NCI-H748 (cell line): ENCODE data around the gene MEX3A.
A peak's percentile ranks its signal among the peaks of the same experiment; 100 is the strongest.
"Not testable (repeated sequence)": the region's sequence is repeated elsewhere in the genome, so short reads cannot be mapped to it uniquely, and the experiment has no call there.

ENCODE experiments used
- DNase-seq: peaks from one replicate; lab custom pipeline; 2025; ENCODE audit not compliant: unreplicated experiment; lab: John Stamatoyannopoulos, UW

The MEX3A gene

GRCh38 chr1:156080241-156080862 is 1.9 kb downstream of the MEX3A start:
- no peak for DNase-seq

- DNase-seq = no peak
Observed at GRCh38 chr1:156079762-156080161, 2.5 kb downstream of the MEX3A start.

GRCh38 chr1:156078728-156079127 is 3.5 kb downstream of the MEX3A start:
- no peak for DNase-seq

- no peak for DNase-seq
Observed at GRCh38 chr1:156077430-156077760, 4.9 kb downstream of the MEX3A start.

- DNase-seq = no peak
Observed at GRCh38 chr1:156076609-156077429, 5.4 kb downstream of the MEX3A start.

GRCh38 chr1:156075775-156076204 is 6.5 kb downstream of the MEX3A start:
- no peak for DNase-seq

- DNase-seq = no peak
Observed at GRCh38 chr1:156075162-156075561, 7.1 kb downstream of the MEX3A start.

DNA sequence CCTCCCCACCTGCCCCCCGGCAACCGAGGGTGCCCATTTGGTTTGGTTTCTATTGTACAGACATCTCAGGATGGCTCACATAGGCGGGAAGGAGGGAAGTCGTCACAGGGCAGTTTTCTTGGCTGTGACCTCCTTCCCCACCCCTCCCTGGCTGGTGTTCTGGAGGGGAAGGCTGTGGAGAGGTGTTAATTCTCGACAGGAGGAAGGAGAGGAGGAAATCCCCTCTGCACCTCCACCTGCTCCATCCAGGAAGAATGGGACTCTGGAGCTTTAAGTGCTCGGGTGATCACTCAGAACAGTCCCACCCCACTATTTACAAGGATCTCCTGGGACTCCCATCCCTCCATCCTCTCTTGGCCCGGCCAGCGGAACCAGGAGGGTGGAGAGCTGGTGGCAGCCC is 7.6 kb downstream of the MEX3A start:
- no peak for DNase-seq

GRCh38 chr1:156073740-156074139 is 8.5 kb downstream of the MEX3A start:
- no peak for DNase-seq

DNA sequence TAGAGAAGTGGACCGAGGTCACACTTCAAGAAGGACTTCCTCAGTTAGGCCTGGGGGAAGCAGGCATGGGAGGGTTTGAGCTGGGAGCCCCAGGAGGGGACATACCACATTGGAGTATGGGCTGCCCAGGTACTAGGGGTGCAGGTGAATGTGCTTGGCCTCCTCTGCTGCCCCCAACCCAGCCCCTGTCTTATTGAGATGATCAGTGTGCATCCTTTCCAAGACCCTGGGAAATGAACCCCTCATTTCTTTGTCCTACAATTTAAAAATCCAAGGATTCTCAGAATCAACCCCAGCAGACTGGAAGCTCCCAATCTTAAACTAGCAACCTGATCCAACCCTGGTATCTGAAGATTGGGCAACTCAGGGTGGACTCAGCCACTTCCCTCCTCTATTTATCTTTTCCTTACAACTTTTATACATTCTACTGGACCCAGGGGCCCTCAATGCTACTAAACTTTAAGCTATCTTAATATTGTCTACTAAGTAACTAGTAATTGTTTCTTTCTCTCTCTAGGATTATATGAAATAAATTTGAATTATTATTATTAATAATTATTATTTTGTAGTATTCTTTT is 9.1 kb downstream of the MEX3A start:
- no peak for DNase-seq

- DNase-seq = no peak
Observed at GRCh38 chr1:156072251-156072650, 10.0 kb downstream of the MEX3A start.

DNA sequence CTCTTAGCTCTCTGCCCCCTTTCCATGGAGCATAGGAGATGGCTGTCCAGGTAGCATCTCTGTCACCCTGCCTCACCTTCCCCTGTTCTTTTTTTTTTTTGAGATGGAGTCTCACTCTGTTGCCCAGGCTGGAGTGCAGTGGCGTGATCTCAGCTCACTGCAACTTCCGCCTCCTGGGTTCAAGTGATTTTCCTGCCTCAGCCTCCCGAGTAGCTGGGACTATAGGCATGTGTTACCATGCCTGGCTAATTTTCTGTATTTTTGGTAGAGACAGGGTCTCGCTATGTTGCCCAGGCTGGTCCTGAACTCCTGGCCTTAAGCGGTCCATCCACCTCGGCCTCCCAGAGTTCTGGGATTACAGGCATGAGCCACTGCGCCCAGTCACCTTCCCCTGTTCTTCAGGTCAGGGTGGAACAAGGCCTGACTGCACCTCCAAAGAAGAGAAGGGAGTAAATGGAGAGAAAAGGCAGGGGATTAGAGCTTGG is 10.9 kb downstream of the MEX3A start:
- not testable (repeated sequence) for DNase-seq

- DNase-seq = no peak
Observed at GRCh38 chr1:156070548-156070947, 11.7 kb downstream of the MEX3A start.

DNA sequence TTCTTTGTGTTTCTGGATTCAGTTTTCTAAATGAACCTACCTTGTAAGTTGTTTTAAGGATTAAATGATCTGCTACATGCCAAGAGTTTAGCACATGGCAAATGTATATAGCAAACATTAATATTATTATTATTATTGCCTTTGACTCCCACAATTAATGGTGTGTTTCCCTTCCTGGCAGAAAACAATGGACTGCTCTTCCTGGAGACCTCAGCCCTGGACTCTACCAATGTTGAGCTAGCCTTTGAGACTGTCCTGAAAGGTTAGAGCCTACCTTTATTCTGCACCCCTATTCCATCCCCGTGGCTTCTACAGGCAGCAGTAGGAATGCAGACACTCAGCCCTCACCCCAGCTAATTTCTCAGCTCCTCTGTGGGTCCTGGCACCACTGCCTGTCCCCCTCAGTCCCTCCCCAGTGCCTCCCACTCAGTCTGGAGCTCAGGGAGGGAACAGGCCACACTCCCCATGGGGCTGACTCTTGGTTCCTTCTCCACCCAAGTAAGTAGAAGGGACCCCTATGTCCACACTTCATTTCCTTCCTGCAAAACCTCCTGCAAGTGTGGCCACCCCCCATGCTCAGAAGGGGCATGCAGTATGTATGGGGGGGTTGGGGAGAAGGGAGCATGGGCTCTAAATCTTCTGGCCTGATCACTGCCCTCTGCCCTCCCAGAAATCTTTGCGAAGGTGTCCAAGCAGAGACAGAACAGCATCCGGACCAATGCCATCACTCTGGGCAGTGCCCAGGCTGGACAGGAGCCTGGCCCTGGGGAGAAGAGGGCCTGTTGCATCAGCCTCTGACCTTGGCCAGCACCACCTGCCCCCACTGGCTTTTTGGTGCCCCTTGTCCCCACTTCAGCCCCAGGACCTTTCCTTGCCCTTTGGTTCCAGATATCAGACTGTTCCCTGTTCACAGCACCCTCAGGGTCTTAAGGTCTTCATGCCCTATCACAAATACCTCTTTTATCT is 12.5 kb downstream of the MEX3A start:
- no peak for DNase-seq

DNA sequence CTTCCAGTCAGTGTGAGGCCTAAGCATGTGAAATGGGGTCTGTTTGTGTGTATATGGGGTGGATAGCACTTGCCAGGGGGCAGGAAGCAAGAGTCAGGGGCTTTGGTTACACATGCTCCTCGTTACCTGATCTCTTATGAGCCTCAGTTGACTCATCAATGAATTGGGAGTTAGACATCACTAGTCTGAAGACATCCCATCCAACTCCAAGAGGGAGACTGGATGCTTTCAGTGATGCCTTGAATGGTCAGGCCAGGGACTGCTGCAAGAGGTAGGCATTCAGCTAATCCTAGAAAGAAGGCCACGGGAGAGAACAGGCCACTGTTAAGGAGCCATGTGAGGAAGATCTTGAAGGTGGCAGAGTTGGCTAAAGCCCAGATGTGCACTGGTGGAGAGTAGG is 15.0 kb downstream of the MEX3A start:
- no peak for DNase-seq

GRCh38 chr1:156065871-156066270 is 16.4 kb downstream of the MEX3A start:
- no peak for DNase-seq

DNA sequence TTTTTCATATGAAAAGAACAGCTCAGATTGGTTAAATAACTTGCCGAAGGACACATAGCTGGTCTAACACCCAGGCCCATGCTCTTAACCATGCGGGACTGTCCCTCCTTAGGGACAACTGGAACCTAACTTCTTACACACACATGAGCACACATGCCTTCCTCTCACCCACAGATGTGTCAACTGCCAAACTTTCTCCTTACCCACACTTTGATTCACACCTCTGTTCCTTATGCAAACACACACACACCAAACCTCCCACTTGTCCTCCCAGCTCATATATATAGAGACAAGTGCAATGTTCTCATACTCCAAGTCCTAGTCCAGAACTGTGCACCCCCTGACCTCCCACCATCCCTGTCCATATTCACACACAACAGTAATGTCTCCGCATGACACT is 17.1 kb downstream of the MEX3A start:
- DNase-seq = no peak

GRCh38 chr1:156064615-156065014 is 17.6 kb downstream of the MEX3A start:
- DNase-seq = no peak

DNA sequence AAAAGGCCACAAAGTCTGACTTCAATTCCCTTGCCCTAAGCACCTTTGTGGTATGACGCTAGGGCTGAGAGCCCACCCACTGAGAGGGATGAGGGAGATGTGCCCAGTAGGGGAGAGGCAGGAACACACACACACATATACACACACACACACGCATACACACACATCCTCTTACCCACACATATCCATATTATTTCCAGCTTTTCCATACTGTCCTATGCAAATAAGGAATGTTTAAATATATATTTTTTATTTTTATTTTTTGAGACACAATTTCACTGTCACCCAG is 18.3 kb downstream of the MEX3A start:
- DNase-seq = no peak

DNA sequence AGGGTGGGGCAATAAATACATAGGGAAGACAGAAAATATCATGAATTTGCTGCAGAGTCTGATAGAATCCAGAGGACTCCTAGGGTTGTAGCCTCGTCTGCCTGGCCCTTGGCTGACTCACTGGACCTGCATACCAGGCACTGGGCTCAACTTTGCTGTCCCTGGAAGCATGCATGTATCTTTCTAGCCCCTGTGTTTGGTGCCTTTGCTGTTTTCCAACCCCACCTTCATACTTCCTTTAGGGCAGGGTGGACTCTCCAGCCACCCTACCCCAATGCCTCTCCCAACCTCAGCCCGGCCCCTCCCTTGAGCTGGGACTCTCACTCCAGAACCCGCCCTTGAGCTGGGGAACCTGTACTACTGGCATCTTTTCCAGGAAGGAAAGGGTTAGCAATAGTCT is 20.1 kb downstream of the MEX3A start:
- no peak for DNase-seq

- DNase-seq = peak; percentile 59
Observed at GRCh38 chr1:156060937-156061636, 21.2 kb downstream of the MEX3A start, which contains the start of gene RAB25. Gene RAB25 (plus strand): TSS chr1:156061160. CDS start chr1:156061401, 241 bp downstream.
